H1 (cell line): Measurements from ENCODE around the gene AHDC1. TPM values are rescaled to one million over a fixed set of nuclear protein-coding genes. Genes with fewer than 3 reads are reported as not detected.

Source experiments
- CTCF ChIA-PET: fragments of 300-600 bp; sonication (Branson Sonifier 250); formaldehyde crosslinking; loops from one replicate; lab custom pipeline; 2021; ENCODE audit not compliant: partially characterized antibody; lab: Charles Lee
- POLR2A ChIA-PET: fragments of 300-600 bp; sonication (Branson Sonifier 250); formaldehyde crosslinking; loops from one replicate; lab custom pipeline; 2021; ENCODE audit warnings: inconsistent platforms; ENCODE audit not compliant: partially characterized antibody; lab: Charles Lee
- DNase-seq, 2 experiments: peaks; one replicate each; pipeline versions ENCODE4 v3.0.0 to v3.0.0-alpha.2; 2010 to 2022; ENCODE audit warnings: low spot score in 2 of 2, low read depth in 1 of 2, mixed read lengths in 1 of 2
- FAIRE-seq: peaks from 2 replicates; lab custom pipeline; 2011; peaks lifted over from hg19 to GRCh38; lab: Jason Lieb, UNC
- H2AFZ ChIP-seq: 2 replicates; pipeline ENCODE4 v1.8.1; 2012; ENCODE audit warnings: low read length, inconsistent platforms
- H2AK5ac ChIP-seq: 2 replicates; pipeline ENCODE4 v1.6.1; 2013; ENCODE audit warnings: low read depth, low read length
- H2BK120ac ChIP-seq: replicated peaks from 2 replicates; pipeline ENCODE3; 2013; ENCODE audit warnings: low read depth, low read length, inconsistent platforms
- H2BK12ac ChIP-seq: 2 replicates; pipeline ENCODE4 v1.6.1; 2013; ENCODE audit warnings: low read depth, low read length
- H2BK15ac ChIP-seq: 2 replicates; pipeline ENCODE4 v1.6.1; 2013; ENCODE audit warnings: low read length
- H2BK20ac ChIP-seq: 2 replicates; pipeline ENCODE4 v1.6.1; 2013; ENCODE audit warnings: low read length
- H2BK5ac ChIP-seq: 2 replicates; pipeline ENCODE4 v1.6.1; 2013; ENCODE audit warnings: low read depth, low read length
- H3K14ac ChIP-seq: 2 replicates; pipeline ENCODE4 v1.6.1; 2013; ENCODE audit warnings: inconsistent platforms; ENCODE audit not compliant: insufficient read length
- H3K18ac ChIP-seq: 2 replicates; pipeline ENCODE4 v1.6.1; 2013; ENCODE audit warnings: low read length; ENCODE audit errors: extremely low read depth
- H3K23ac ChIP-seq: 2 replicates; pipeline ENCODE4 v1.6.1; 2013; ENCODE audit warnings: inconsistent platforms; ENCODE audit not compliant: insufficient read length
- H3K23me2 ChIP-seq: 2 replicates; pipeline ENCODE4 v1.6.1; 2013; ENCODE audit warnings: low read depth, low read length
- H3K27ac ChIP-seq: 2 replicates; pipeline ENCODE4 v1.6.1; 2011; ENCODE audit warnings: low read depth, low read length, inconsistent platforms
- H3K27me3 ChIP-seq, 4 experiments: replicated peaks in 1 of 4; 1 replicate in 1 of 4; 2 replicates in 3 of 4; pipeline versions ENCODE4 v1.6.1 to v1.8.1; 2011 to 2013; ENCODE audit warnings: low read length in 3 of 4, mild to moderate bottlenecking in 3 of 4, inconsistent platforms in 2 of 4, mixed read lengths in 2 of 4, moderate library complexity in 1 of 4; ENCODE audit not compliant: control insufficient read depth in 3 of 4, insufficient read depth in 3 of 4; ENCODE audit errors: extremely low read depth in 1 of 4
- H3K36me3 ChIP-seq, 4 experiments: 2 replicates each; pipeline versions ENCODE4 v1.6.1 to v1.8.1; 2011 to 2013; ENCODE audit warnings: mild to moderate bottlenecking in 4 of 4, low read length in 3 of 4, moderate library complexity in 2 of 4, control low read depth in 1 of 4, inconsistent platforms in 1 of 4; ENCODE audit not compliant: insufficient read depth in 4 of 4, control insufficient read depth in 2 of 4
- H3K4ac ChIP-seq: replicated peaks from 2 replicates; pipeline ENCODE3; 2013; ENCODE audit warnings: low read length, low read depth, mixed read lengths, inconsistent platforms; ENCODE audit not compliant: insufficient read length
- H3K4me1 ChIP-seq, 4 experiments: replicated peaks in 1 of 4; 1 replicate in 1 of 4; 2 replicates in 3 of 4; pipeline versions ENCODE4 v1.6.1 to v1.8.1; 2011 to 2013; ENCODE audit warnings: low read length in 3 of 4, inconsistent platforms in 2 of 4, mixed read lengths in 1 of 4; ENCODE audit not compliant: insufficient read depth in 4 of 4, control insufficient read depth in 3 of 4
- H3K4me2 ChIP-seq, 2 experiments: 2 replicates each; pipeline versions ENCODE4 v1.6.1 to v1.8.1; 2011 to 2013; ENCODE audit warnings: low read depth in 2 of 2, low read length in 2 of 2, control low read depth in 1 of 2, inconsistent platforms in 1 of 2, mild to moderate bottlenecking in 1 of 2; ENCODE audit not compliant: insufficient read depth in 1 of 2
- H3K4me3 ChIP-seq, 4 experiments: fragments of 200-600, 300-600 bp in 1 of 4; sonication (generic), shearing (Covaris generic), sonication (Bioruptor Twin) in 1 of 4; 2 replicates each; pipeline versions ENCODE4 v1.5.1 to v1.8.1; 2011 to 2016; ENCODE audit warnings: low read length in 4 of 4, low read depth in 3 of 4, control low read depth in 2 of 4, inconsistent platforms in 2 of 4, mild to moderate bottlenecking in 2 of 4, mixed read lengths in 1 of 4, moderate library complexity in 1 of 4; ENCODE audit not compliant: insufficient read depth in 2 of 4; ENCODE audit errors: extremely low read depth in 1 of 4
- H3K56ac ChIP-seq: replicated peaks from 2 replicates; pipeline ENCODE3; 2013; ENCODE audit warnings: low read depth, mild to moderate bottlenecking, mixed read lengths, low read length, inconsistent platforms; ENCODE audit not compliant: insufficient read length
- H3K79me1 ChIP-seq: 2 replicates; pipeline ENCODE4 v1.6.1; 2013; ENCODE audit warnings: low read depth, low read length, control low read depth
- H3K79me2 ChIP-seq, 2 experiments: 2 replicates each; pipeline versions ENCODE4 v1.6.1 to v1.8.1; 2012 to 2013; ENCODE audit warnings: low read length in 2 of 2, mild to moderate bottlenecking in 2 of 2, inconsistent platforms in 1 of 2; ENCODE audit not compliant: insufficient read depth in 2 of 2, control insufficient read depth in 1 of 2
- H3K9ac ChIP-seq, 4 experiments: replicated peaks in 1 of 4; 1 replicate in 1 of 4; 2 replicates in 3 of 4; pipeline versions ENCODE4 v1.6.1 to v1.8.1; 2011 to 2013; ENCODE audit warnings: low read depth in 3 of 4, low read length in 3 of 4, control low read depth in 2 of 4, mild to moderate bottlenecking in 2 of 4, moderate library complexity in 2 of 4, inconsistent platforms in 1 of 4; ENCODE audit errors: extremely low read depth in 1 of 4
- H3K9me3 ChIP-seq, 2 experiments: 2 replicates each; pipeline versions ENCODE4 v1.6.1 to v1.8.1; 2012 to 2013; ENCODE audit warnings: mild to moderate bottlenecking in 2 of 2, moderate library complexity in 2 of 2, control low read depth in 1 of 2, inconsistent platforms in 1 of 2, low read depth in 1 of 2, low read length in 1 of 2, mixed read lengths in 1 of 2; ENCODE audit not compliant: insufficient read depth in 2 of 2
- H4K20me1 ChIP-seq, 2 experiments: replicated peaks in 1 of 2; 2 replicates each; pipeline versions ENCODE3 to v1.8.1; 2011 to 2013; ENCODE audit warnings: inconsistent platforms in 2 of 2, low read length in 2 of 2, mild to moderate bottlenecking in 1 of 2; ENCODE audit not compliant: insufficient read depth in 2 of 2, control insufficient read depth in 1 of 2
- H4K5ac ChIP-seq: 2 replicates; pipeline ENCODE4 v1.6.1; 2013; ENCODE audit warnings: low read length, low read depth, mixed read lengths, inconsistent platforms; ENCODE audit not compliant: insufficient read length
- H4K8ac ChIP-seq: 2 replicates; pipeline ENCODE4 v1.8.0; 2013; ENCODE audit warnings: mild to moderate bottlenecking, moderate library complexity, low read length, inconsistent platforms; ENCODE audit not compliant: insufficient read depth; ENCODE audit errors: extremely low read depth
- H4K91ac ChIP-seq: replicated peaks from 2 replicates; pipeline ENCODE3; 2013; ENCODE audit warnings: low read length, mixed read lengths, inconsistent platforms; ENCODE audit not compliant: insufficient read length
- ASH2L ChIP-seq: fragments of 200-600, 300-600 bp; sonication (generic); IDR thresholded peaks from one replicate; pipeline ENCODE4 v1.7.1; 2017; ENCODE audit warnings: low read length
- CBX5 ChIP-seq: fragments of 300-800, 300-1000 bp; sonication (generic); IDR thresholded peaks from 2 replicates; pipeline ENCODE4 v1.7.1; 2016; ENCODE audit warnings: antibody characterized with exemption, low read length, low read depth
- EZH2 ChIP-seq: fragments of 200-600 bp; sonication (generic); IDR thresholded peaks from 2 replicates; pipeline ENCODE4 v1.7.1; 2012; ENCODE audit warnings: low read depth, mild to moderate bottlenecking, moderate library complexity, low read length, inconsistent platforms; ENCODE audit not compliant: severe bottlenecking
- FOSL1 ChIP-seq: IDR thresholded peaks from 2 replicates; pipeline ENCODE4 v1.6.1; 2011; ENCODE audit warnings: mild to moderate bottlenecking, low read depth, low read length, moderate library complexity; ENCODE audit not compliant: insufficient read depth
- NANOG ChIP-seq: IDR thresholded peaks from 2 replicates; pipeline ENCODE4 v1.6.1; 2011; ENCODE audit warnings: low read length, low read depth, mild to moderate bottlenecking, inconsistent platforms; ENCODE audit not compliant: insufficient read depth, poor library complexity, severe bottlenecking
- POLR2A ChIP-seq, 2 experiments: IDR thresholded peaks; 1 replicate in 1 of 2; 2 replicates in 1 of 2; pipeline ENCODE4 v1.6.1; 2011; ENCODE audit warnings: low read depth in 2 of 2, low read length in 2 of 2, mild to moderate bottlenecking in 2 of 2; ENCODE audit errors: control extremely low read depth in 1 of 2
- POLR2AphosphoS5 ChIP-seq: IDR thresholded peaks from 2 replicates; pipeline ENCODE4 v1.6.1; 2011; ENCODE audit warnings: low read depth, low read length
- RBBP5 ChIP-seq: IDR thresholded peaks from 2 replicates; pipeline ENCODE4 v1.7.1; 2012; ENCODE audit warnings: low read depth, mild to moderate bottlenecking, inconsistent platforms, low read length, moderate library complexity, borderline replicate concordance
- SRF ChIP-seq: IDR thresholded peaks from 2 replicates; pipeline ENCODE4 v1.6.1; 2011; ENCODE audit warnings: mild to moderate bottlenecking, low read depth, low read length, moderate library complexity
- SUZ12 ChIP-seq: fragments of 200-600 bp; sonication (generic); IDR thresholded peaks from 2 replicates; pipeline ENCODE4 v1.6.1; 2012; ENCODE audit warnings: mild to moderate bottlenecking, inconsistent platforms, low read length, moderate library complexity, mixed read lengths
- TAF7 ChIP-seq: optimal IDR thresholded peaks from 2 replicates; pipeline ENCODE3; 2011; ENCODE audit warnings: low read depth, mild to moderate bottlenecking, inconsistent platforms, low read length, moderate library complexity, borderline replicate concordance
- WGBS, 2 experiments: shearing (Covaris generic) in 1 of 2; methylation state at CpG; one replicate each; pipeline versions ENCODE4 v1.1.6 to v1.1.7; 2013 to 2015; ENCODE audit warnings: low lambda C conversion rate in 2 of 2, mixed read lengths in 2 of 2, inconsistent platforms in 1 of 2, low coverage in 1 of 2, missing lambda C conversion rate in 1 of 2; ENCODE audit not compliant: insufficient replicate concordance in 2 of 2, insufficient coverage in 1 of 2, insufficient read length in 1 of 2; ENCODE audit errors: extremely low coverage in 1 of 2, missing lambda C conversion rate in 1 of 2; 5-methylcytosine and 5-hydroxymethylcytosine counted together
- polyA plus RNA-seq, 7 experiments: library from polyadenylated mRNA; depleted of rRNA in 3 of 7; stranded (reverse) in 5 of 7; unstranded in 2 of 7; fragments of >200 nt in 5 of 7; fragments of 200-250 nt in 2 of 7; gene quantifications; 1 replicate in 5 of 7; 2 replicates in 1 of 7; 4 replicates in 1 of 7; pipeline versions ENCODE4 v1.2.1 to v1.2.3, GENCODE V29; 2011 to 2013; ENCODE audit warnings: missing spikeins in 2 of 7, mixed read lengths in 2 of 7
- total RNA-seq: library from RNA; stranded (reverse); fragmentation: NEBNext Ultra II Directional; extraction: Animal tissue kit (Norgen Biotek cat#: 25700); gene quantifications from 2 replicates; pipeline ENCODE4 v1.2.1, GENCODE V29; 2021
- TF ChIP-seq, protein P1 (sequence below): IDR thresholded peaks from 2 replicates; pipeline ENCODE4 v1.6.1; 2012; ENCODE audit warnings: inconsistent platforms

Gene AHDC1
- total and polyA plus RNA-seq, 2 of the 8 experiments (the other 6 are each of a cell fraction or from before 2014, with no cell fraction given), result 4.4 to 35.1 TPM

DNA sequence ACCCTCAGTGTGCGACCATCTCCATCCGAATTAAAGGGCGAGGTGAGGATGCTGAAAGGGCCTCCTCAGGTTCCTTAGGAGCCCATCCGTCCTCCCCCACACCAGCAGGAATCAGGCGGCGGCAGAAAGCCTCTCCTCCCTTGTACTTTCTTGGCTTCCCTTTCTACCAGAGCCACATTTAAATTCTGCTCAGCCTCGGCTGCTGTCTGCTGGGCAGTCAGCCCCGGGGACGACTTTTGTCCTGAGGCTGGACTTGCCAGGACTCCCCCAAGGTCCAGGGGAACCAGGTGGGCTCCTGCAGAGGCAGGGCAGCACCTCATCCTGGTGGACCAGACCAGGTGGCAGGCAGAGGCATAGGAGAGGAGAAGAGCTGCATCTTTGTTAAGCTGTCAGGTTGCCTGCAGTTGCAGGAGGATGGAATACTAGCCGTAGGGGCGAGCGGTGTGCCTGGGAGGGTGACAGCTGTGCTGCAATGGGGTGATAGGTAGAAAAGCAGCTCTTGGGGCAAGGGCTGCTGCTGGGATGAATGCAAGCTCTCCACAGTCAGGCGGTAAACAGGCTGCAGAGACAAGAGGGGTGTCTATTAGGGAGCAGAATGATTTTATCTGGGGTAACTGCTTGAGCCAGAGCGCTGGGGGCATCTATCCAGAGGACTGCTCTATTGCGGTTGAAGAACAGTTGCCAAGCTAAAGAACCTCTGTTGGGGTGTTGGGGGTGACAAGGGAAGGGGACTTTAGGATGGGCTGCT lies 67.8 kb downstream of the AHDC1 start:
- Histone ChIP-seq H3K4ac (no peak overlapping the region), H2BK5ac (0 out of 2 replicates have a peak overlapping the region, but pooled peaks have one; percentile 44), H2BK12ac (peak overlapping the region; percentile 50; the same call in 1 of the 2 replicates), H3K56ac (no peak overlapping the region), H3K36me3 (no peaks in the 10 kb centered on the region), H2AFZ (no peak overlapping the region), H4K20me1 (peaks cover 1 to 9% of the 10 kb centered on the region in 2 experiments), H3K9ac (no peak overlapping the region), H3K4me2 (peak overlapping the region; percentile 41 to 42; a peak in 3 of 4 replicates), H2BK15ac (peak overlapping the region; percentile 92; the same call in 1 of the 2 replicates), H3K18ac (no peak overlapping the region), H3K27ac (no peak overlapping the region), H3K4me3 (no peak overlapping the region), H3K79me1 (peaks cover 2% of the 10 kb centered on the region; the same call in 1 of the 2 replicates), H3K4me1 (peaks cover 12 to 33% (median 23%) of the 10 kb centered on the region in 4 experiments), H4K91ac (peak overlapping the region; percentile 20), H3K23ac (no peak overlapping the region), H3K79me2 (no peaks in the 10 kb centered on the region), H2BK120ac (no peak overlapping the region), H3K9me3 (no peaks in the 10 kb centered on the region), H3K27me3 (no peaks in the 10 kb centered on the region), H2BK20ac (peak overlapping the region; percentile 72; the same call in 1 of the 2 replicates), H3K23me2 (no peaks in the 10 kb centered on the region), H4K5ac (no peak overlapping the region), H3K14ac (peak overlapping the region; percentile 57), H2AK5ac (peak overlapping the region; percentile 78; the same call in 1 of the 2 replicates), H4K8ac (0 out of 2 replicates have a peak overlapping the region, but pooled peaks have one; percentile 58)
- WGBS, 2 experiments, result 83% methylated on average over 13 of the region's 15 CpGs; no CpG with 5 or more reads in 1 of the 2 experiments
- FAIRE-seq, result no peak
- DNase-seq, result no peak
- POLR2A ChIA-PET, result interaction anchor here (1.0 to 7.2 kb wide), 9 partner anchors 9 to 131 kb away, joined by 3 to 34 read pairs (median 3); no protein-coding TSS in a partner anchor
- CTCF ChIA-PET, result interaction anchor here (0.8 to 56.1 kb wide), 10 partner anchors 8 to 967 kb away, joined by 3 to 1807 read pairs (median 6); partner anchors contain the start of gene AHDC1
- TF ChIP-seq NANOG (no peak), TAF7 (no peak), FOSL1 (no peak), SRF (no peak), RBBP5 (no peak), SUZ12 (no peak), POLR2A (IDR thresholded peaks at IDR 0.05; ENCODE audit: control extremely low read depth in 1 of 2, low read depth in 2 of 2, low read length in 2 of 2) (no peak), POLR2AphosphoS5 (no peak), CBX5 (no peak), ASH2L (no peak), EZH2 (no peak)
- TF ChIP-seq, protein P1, sequence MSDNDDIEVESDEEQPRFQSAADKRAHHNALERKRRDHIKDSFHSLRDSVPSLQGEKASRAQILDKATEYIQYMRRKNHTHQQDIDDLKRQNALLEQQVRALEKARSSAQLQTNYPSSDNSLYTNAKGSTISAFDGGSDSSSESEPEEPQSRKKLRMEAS, result no peak
